Trophoblast cell (in vitro differentiated cells and primary cell): Measurements from ENCODE around the gene WDR20.

Experiments used
- DNase-seq, 2 donors: peaks; one replicate each; pipeline ENCODE4 v3.0.0-alpha.2; 2016
- H2AFZ ChIP-seq: 2 replicates; pipeline ENCODE4 v1.6.1; 2013; ENCODE audit warnings: low read length, moderate library complexity, mild to moderate bottlenecking; ENCODE audit not compliant: insufficient read depth, poor library complexity
- H2AK5ac ChIP-seq: 2 replicates; pipeline ENCODE4 v1.6.1; 2013; ENCODE audit warnings: mild to moderate bottlenecking, low read length
- H2BK120ac ChIP-seq: 2 replicates; pipeline ENCODE4 v1.6.1; 2013; ENCODE audit warnings: low read length, mild to moderate bottlenecking, moderate library complexity; ENCODE audit not compliant: insufficient read depth, poor library complexity
- H2BK12ac ChIP-seq: 2 replicates; pipeline ENCODE4 v1.6.1; 2013; ENCODE audit warnings: mild to moderate bottlenecking, low read length, moderate library complexity
- H2BK5ac ChIP-seq: 2 replicates; pipeline ENCODE4 v1.6.1; 2013; ENCODE audit warnings: low read length, low read depth, moderate library complexity, mild to moderate bottlenecking; ENCODE audit not compliant: poor library complexity
- H3K14ac ChIP-seq: 2 replicates; pipeline ENCODE4 v1.6.1; 2013; ENCODE audit warnings: mild to moderate bottlenecking, low read length
- H3K18ac ChIP-seq: 2 replicates; pipeline ENCODE4 v1.6.1; 2013; ENCODE audit warnings: mild to moderate bottlenecking, low read length
- H3K23ac ChIP-seq: 2 replicates; pipeline ENCODE4 v1.6.1; 2013; ENCODE audit warnings: low read length
- H3K27ac ChIP-seq: 2 replicates; pipeline ENCODE4 v1.5.1; 2013; ENCODE audit warnings: low read depth, mild to moderate bottlenecking, inconsistent platforms, low read length, moderate library complexity
- H3K27me3 ChIP-seq: 2 replicates; pipeline ENCODE4 v1.6.1; 2013; ENCODE audit warnings: inconsistent platforms, mild to moderate bottlenecking, low read length, moderate library complexity; ENCODE audit not compliant: insufficient read depth
- H3K36me3 ChIP-seq, 2 experiments: 1 replicate in 1 of 2; 2 replicates in 1 of 2; pipeline ENCODE4 v1.6.1; 2013; ENCODE audit warnings: low read length in 2 of 2, mild to moderate bottlenecking in 2 of 2, moderate library complexity in 1 of 2; ENCODE audit not compliant: insufficient read depth in 2 of 2, control insufficient read depth in 1 of 2
- H3K4ac ChIP-seq: 2 replicates; pipeline ENCODE4 v1.6.1; 2013; ENCODE audit warnings: low read depth, mild to moderate bottlenecking, low read length, moderate library complexity
- H3K4me1 ChIP-seq, 2 experiments: 1 replicate in 1 of 2; 2 replicates in 1 of 2; pipeline ENCODE4 v1.6.1; 2013; ENCODE audit warnings: low read length in 2 of 2, mild to moderate bottlenecking in 2 of 2, moderate library complexity in 1 of 2; ENCODE audit not compliant: insufficient read depth in 2 of 2, control insufficient read depth in 1 of 2
- H3K4me2 ChIP-seq: 2 replicates; pipeline ENCODE4 v1.6.1; 2013; ENCODE audit warnings: inconsistent platforms, mild to moderate bottlenecking, low read length, moderate library complexity
- H3K4me3 ChIP-seq: 2 replicates; pipeline ENCODE4 v1.5.1; 2013; ENCODE audit warnings: mild to moderate bottlenecking, low read depth, low read length, inconsistent platforms
- H3K79me1 ChIP-seq: one replicate; pipeline ENCODE4 v1.6.1; 2013; ENCODE audit warnings: low read length
- H3K79me2 ChIP-seq: 2 replicates; pipeline ENCODE4 v1.6.1; 2013; ENCODE audit warnings: low read length, mild to moderate bottlenecking; ENCODE audit not compliant: control insufficient read depth, insufficient read depth, poor library complexity
- H3K9ac ChIP-seq: 2 replicates; pipeline ENCODE4 v1.6.1; 2013; ENCODE audit warnings: mild to moderate bottlenecking, low read length
- H3K9me3 ChIP-seq: 2 replicates; pipeline ENCODE4 v1.6.1; 2013; ENCODE audit warnings: low read depth, mild to moderate bottlenecking, control low read depth, inconsistent platforms, low read length; ENCODE audit not compliant: insufficient read depth
- H4K12ac ChIP-seq: 2 replicates; pipeline ENCODE4 v1.6.1; 2013; ENCODE audit warnings: low read depth, mild to moderate bottlenecking, low read length, moderate library complexity
- H4K8ac ChIP-seq: 2 replicates; pipeline ENCODE4 v1.6.1; 2013; ENCODE audit warnings: low read depth, mild to moderate bottlenecking, low read length, moderate library complexity
- H4K91ac ChIP-seq: one replicate; pipeline ENCODE4 v1.6.1; 2013; ENCODE audit warnings: low read depth, mild to moderate bottlenecking, low read length, moderate library complexity
- WGBS: extraction: QIAGEN DNeasy Blood & Tissue Kit; methylation state at CpG from one replicate; pipeline ENCODE4 v1.1.7; 2013; ENCODE audit warnings: missing lambda C conversion rate; ENCODE audit not compliant: insufficient read length, insufficient coverage; ENCODE audit errors: extremely low coverage; 5-methylcytosine and 5-hydroxymethylcytosine counted together

The WDR20 gene

DNA sequence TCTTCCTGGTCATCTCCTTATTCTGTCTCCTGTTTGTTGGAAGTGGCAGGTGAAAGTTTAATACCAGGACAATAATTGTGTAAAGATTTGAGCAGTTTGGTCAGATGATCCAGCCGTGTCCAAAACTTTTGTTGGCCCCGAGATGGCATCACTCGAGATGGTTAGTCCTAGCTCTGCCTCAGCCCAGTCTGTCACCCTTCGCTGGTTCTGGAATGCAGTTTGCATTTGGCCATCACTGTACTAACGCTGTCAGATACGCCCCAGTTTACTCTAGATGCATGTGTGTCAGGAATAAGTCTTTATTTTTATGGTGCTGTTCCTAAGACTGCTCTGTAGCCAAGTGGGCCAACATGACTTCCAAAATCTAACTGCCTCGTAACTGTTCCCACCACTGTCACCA, 85.7 kb downstream of the WDR20 start:
- no CpG with 5 or more reads among the region's 7 CpGs for WGBS

DNA sequence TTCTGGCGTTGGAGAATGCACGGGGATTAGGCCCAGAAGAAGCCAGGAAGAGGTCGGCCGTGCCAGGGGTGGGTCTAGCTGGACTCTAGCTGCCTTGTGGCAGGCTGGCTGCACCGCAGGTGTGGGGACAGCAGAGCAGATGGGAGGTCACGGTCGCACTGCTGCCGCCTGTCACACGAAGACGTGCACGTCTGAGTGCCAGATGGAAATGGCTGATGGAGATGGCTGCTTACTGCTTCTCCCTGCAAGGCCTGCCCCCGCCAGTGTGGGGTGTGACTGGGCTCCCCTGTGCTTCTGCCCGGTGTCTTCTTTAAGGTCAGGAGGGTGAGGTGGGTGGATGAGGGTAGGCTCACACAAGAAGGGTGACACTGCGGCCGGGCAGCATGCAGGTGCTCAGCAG, 86.2 kb downstream of the WDR20 start:
- Histone ChIP-seq H2BK5ac (no peak overlapping the region), H3K36me3 (peaks cover 2 to 8% of the 10 kb centered on the region in 2 experiments), H3K9me3 (no peaks in the 10 kb centered on the region), H2AK5ac (no peak overlapping the region), H3K18ac (no peak overlapping the region), H4K8ac (no peak overlapping the region), H3K79me2 (no peaks in the 10 kb centered on the region), H3K4ac (no peak overlapping the region), H3K27ac (no peak overlapping the region), H2BK120ac (no peak overlapping the region), H3K4me1 (no peaks in the 10 kb centered on the region), H2AFZ (no peak overlapping the region), H4K91ac (no peak overlapping the region), H3K14ac (no peak overlapping the region), H3K4me3 (no peak overlapping the region), H2BK12ac (no peak overlapping the region), H3K79me1 (no peaks in the 10 kb centered on the region), H3K4me2 (no peak overlapping the region), H3K27me3 (no peaks in the 10 kb centered on the region), H3K23ac (no peak overlapping the region), H3K9ac (no peak overlapping the region), H4K12ac (no peak overlapping the region)
- WGBS = no CpG with 5 or more reads among the region's 15 CpGs
- DNase-seq = no peak

More for the DNA sequence above, 85.7 kb downstream of the WDR20 start:
- H3K18ac ChIP-seq = no peak overlapping the region
- no peak overlapping the region for H3K9ac ChIP-seq
- no peaks in the 10 kb centered on the region for H3K27me3 ChIP-seq
- H3K23ac ChIP-seq = no peak overlapping the region
- H2BK12ac ChIP-seq = no peak overlapping the region
- H3K79me2 ChIP-seq = no peaks in the 10 kb centered on the region
- no peak overlapping the region for H2AK5ac ChIP-seq
- peaks cover 5 to 8% of the 10 kb centered on the region in 2 experiments for H3K36me3 ChIP-seq
- no peak overlapping the region for H3K4ac ChIP-seq
- H4K12ac ChIP-seq = no peak overlapping the region
- H2BK5ac ChIP-seq = no peak overlapping the region
- H3K9me3 ChIP-seq = no peaks in the 10 kb centered on the region
- no peak overlapping the region for H4K8ac ChIP-seq
- no peak overlapping the region for H4K91ac ChIP-seq
- no peak for DNase-seq
- no peaks in the 10 kb centered on the region for H3K4me1 ChIP-seq
- H3K4me3 ChIP-seq = no peak overlapping the region
- no peaks in the 10 kb centered on the region for H3K79me1 ChIP-seq
- H2BK120ac ChIP-seq = no peak overlapping the region
- H2AFZ ChIP-seq = no peak overlapping the region
- no peak overlapping the region for H3K4me2 ChIP-seq
- no peak overlapping the region for H3K27ac ChIP-seq
- H3K14ac ChIP-seq = no peak overlapping the region

DNA sequence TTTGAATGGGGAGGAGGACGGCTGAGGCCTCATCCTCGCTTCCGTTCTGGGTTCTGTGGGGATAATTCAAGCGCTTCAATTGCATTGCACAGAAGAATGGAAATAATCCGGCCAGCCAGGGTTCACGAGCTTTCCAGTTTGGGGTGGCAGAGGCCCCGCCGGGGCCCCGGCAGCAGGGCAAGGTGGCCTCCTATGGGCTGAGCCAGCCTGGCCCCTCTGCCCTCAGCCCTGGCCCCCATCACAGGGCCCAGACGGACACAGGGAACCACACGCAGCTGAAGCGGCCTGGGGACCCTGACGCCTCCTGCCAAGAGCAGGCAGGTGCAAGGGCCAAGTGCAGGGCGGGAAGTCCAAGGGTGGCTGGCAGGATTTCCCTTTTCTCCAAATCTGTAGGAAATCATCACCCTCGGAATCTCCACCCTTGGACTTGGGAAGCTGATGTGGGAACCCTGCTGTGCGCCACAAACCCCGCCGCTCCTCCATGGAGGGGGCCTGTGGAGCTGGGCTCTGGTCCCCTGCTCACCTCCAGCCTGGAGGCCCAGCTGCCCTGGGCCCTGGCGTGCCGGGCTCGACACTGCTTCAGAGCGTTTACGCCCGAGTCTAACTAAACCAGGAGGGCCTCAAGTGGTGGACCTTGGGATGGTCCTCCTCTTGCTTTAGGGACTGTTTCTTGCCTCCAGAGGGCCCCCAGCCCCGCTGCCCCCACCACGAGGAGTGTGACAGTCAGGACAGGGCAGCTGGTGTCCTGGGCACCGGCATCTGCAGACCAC, 86.8 kb downstream of the WDR20 start:
- no peak overlapping the region for H3K4ac ChIP-seq
- no peaks in the 10 kb centered on the region for H3K4me1 ChIP-seq
- H3K18ac ChIP-seq = no peak overlapping the region
- H4K91ac ChIP-seq = no peak overlapping the region
- H3K4me2 ChIP-seq = no peak overlapping the region
- peaks cover 2 to 5% of the 10 kb centered on the region in 2 experiments for H3K36me3 ChIP-seq
- no peak overlapping the region for H3K27ac ChIP-seq
- no peak overlapping the region for H3K9ac ChIP-seq
- DNase-seq = no peak
- H4K12ac ChIP-seq = no peak overlapping the region
- WGBS = no CpG with 5 or more reads among the region's 27 CpGs
- no peak overlapping the region for H2AFZ ChIP-seq
- H3K79me1 ChIP-seq = no peaks in the 10 kb centered on the region
- peaks cover 1% of the 10 kb centered on the region for H3K9me3 ChIP-seq
- no peaks in the 10 kb centered on the region for H3K27me3 ChIP-seq
- H2BK12ac ChIP-seq = no peak overlapping the region
- H3K23ac ChIP-seq = no peak overlapping the region
- H3K4me3 ChIP-seq = no peak overlapping the region
- no peak overlapping the region for H2BK5ac ChIP-seq
- no peak overlapping the region for H2BK120ac ChIP-seq
- H2AK5ac ChIP-seq = no peak overlapping the region
- H3K79me2 ChIP-seq = no peaks in the 10 kb centered on the region
- no peak overlapping the region for H3K14ac ChIP-seq
- H4K8ac ChIP-seq = no peak overlapping the region

DNA sequence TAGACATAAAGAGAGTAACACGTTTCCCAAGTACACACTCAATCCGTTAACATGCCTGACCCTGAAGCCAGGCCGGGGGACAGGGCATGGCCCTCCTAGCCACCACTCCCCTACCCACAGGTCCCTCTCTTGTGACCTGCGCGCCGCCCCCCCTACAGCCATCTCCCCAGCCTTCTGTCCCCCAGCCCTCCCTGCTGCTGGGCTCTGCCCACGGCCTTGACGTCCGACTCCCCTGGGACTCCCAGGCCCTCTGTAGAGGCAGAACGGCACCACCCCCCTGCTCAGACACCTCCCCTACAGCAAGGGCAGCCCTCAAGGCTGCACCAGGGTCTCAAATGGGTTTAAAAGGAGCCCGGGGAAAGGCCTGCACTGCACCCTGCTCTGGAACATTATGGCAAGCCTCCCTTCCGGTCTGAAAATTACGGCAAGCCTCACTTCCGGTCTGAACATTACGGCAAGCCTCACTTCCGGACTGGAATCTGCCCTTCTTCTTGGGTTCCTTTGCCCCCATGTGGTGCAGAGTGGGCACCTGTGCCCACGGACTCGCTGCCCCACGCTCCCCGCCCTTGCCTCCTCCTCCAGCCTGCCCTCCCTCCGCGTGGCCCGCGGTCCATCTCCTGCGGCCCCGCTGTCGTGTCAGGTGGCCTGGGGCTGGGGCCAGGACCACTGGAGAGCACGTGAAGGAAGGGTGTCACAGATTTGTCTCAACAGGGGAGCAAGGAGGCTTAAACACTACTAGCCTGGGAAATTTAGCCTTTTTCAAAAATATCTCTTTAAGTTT, 87.7 kb downstream of the WDR20 start:
- H2AK5ac ChIP-seq = no peak overlapping the region
- no peak overlapping the region for H3K18ac ChIP-seq
- H3K79me2 ChIP-seq = no peaks in the 10 kb centered on the region
- peaks cover 1% of the 10 kb centered on the region for H3K9me3 ChIP-seq
- no peak overlapping the region for H3K23ac ChIP-seq
- H3K27ac ChIP-seq = no peak overlapping the region
- H2BK5ac ChIP-seq = no peak overlapping the region
- no peak overlapping the region for H2AFZ ChIP-seq
- DNase-seq = no peak
- peaks cover 2 to 4% of the 10 kb centered on the region in 2 experiments for H3K36me3 ChIP-seq
- H3K14ac ChIP-seq = no peak overlapping the region
- no peaks in the 10 kb centered on the region for H3K27me3 ChIP-seq
- H3K9ac ChIP-seq = no peak overlapping the region
- no peak overlapping the region for H3K4me3 ChIP-seq
- H3K4me1 ChIP-seq = no peaks in the 10 kb centered on the region
- H3K79me1 ChIP-seq = no peaks in the 10 kb centered on the region
- H2BK12ac ChIP-seq = no peak overlapping the region
- H4K12ac ChIP-seq = no peak overlapping the region
- no peak overlapping the region for H2BK120ac ChIP-seq
- WGBS = no CpG with 5 or more reads among the region's 28 CpGs
- no peak overlapping the region for H3K4me2 ChIP-seq
- no peak overlapping the region for H4K8ac ChIP-seq
- no peak overlapping the region for H4K91ac ChIP-seq
- no peak overlapping the region for H3K4ac ChIP-seq
